Dedifferentiated amniotic fluid mesenchymal stem cell (primary cell): ENCODE measurements around the gene PARVB.

Source experiments
- DNase-seq: peaks from one replicate; pipeline ENCODE4 v3.0.0-alpha.2; 2016; ENCODE audit errors: extremely low spot score

Gene PARVB

GRCh38 chr22:44200855-44201550 is 176.9 kb downstream of the PARVB start:
- no peak for DNase-seq

GRCh38 chr22:44201665-44202064 is 177.6 kb downstream of the PARVB start:
- DNase-seq: no peak

GRCh38 chr22:44202261-44202789 is 178.2 kb downstream of the PARVB start:
- DNase-seq: peak; percentile 86

GRCh38 chr22:44203203-44203602 is 179.1 kb downstream of the PARVB start:
- no peak for DNase-seq

GRCh38 chr22:44204739-44205515 is 180.8 kb downstream of the PARVB start:
- no peak for DNase-seq

GRCh38 chr22:44205516-44206329 is 181.6 kb downstream of the PARVB start:
- DNase-seq: no peak

- no peak for DNase-seq
Measured at GRCh38 chr22:44206330-44206645, 182.2 kb downstream of the PARVB start.

- no peak for DNase-seq
Measured at GRCh38 chr22:44206696-44207095, 182.6 kb downstream of the PARVB start.

- DNase-seq: no peak
Measured at GRCh38 chr22:44207173-44207980, 183.3 kb downstream of the PARVB start.

- DNase-seq: no peak
Measured at GRCh38 chr22:44207981-44208317, 183.8 kb downstream of the PARVB start.

- DNase-seq: no peak
Measured at GRCh38 chr22:44209343-44209742, 185.2 kb downstream of the PARVB start.

GRCh38 chr22:44210722-44211121 is 186.6 kb downstream of the PARVB start:
- DNase-seq: peak; percentile 25

- DNase-seq: no peak
Measured at GRCh38 chr22:44211256-44211945, 187.3 kb downstream of the PARVB start.

GRCh38 chr22:44211946-44212930 is 188.1 kb downstream of the PARVB start:
- peak; percentile 36 for DNase-seq

- no peak for DNase-seq
Measured at GRCh38 chr22:44212936-44213335, 188.8 kb downstream of the PARVB start.

- no peak for DNase-seq
Measured at GRCh38 chr22:44213489-44214043, 189.5 kb downstream of the PARVB start.

GRCh38 chr22:44214187-44214586 is 190.1 kb downstream of the PARVB start:
- no peak for DNase-seq

- DNase-seq: no peak
Measured at GRCh38 chr22:44214764-44215163, 190.7 kb downstream of the PARVB start.

GRCh38 chr22:44215287-44215686 is 191.2 kb downstream of the PARVB start:
- DNase-seq: no peak
